Lung (tissue), 12 donors: ENCODE data around the gene ENOX2. TPM values are rescaled to one million over a fixed set of nuclear protein-coding genes. Genes with fewer than 3 reads are reported as not detected.

Source experiments
- ATAC-seq: fragments of 200-7000 bp; cut with Tn5 transposase; one replicate; pipeline ENCODE4 v1.9.1; 2020; ENCODE audit warnings: moderate number of reproducible peaks; ENCODE audit not compliant: insufficient read depth, low FRiP score
- DNase-seq, 3 donors: peaks; one replicate each; pipeline ENCODE4 v3.0.0-alpha.2; 2013 to 2017
- H3K27ac ChIP-seq, 2 donors: one replicate each; pipeline ENCODE4 v1.5.1; 2013; ENCODE audit warnings: mild to moderate bottlenecking in 2 of 2, moderate library complexity in 2 of 2, control low read depth in 1 of 2, inconsistent platforms in 1 of 2, low read depth in 1 of 2, low read length in 1 of 2
- H3K27me3 ChIP-seq, 3 donors: one replicate each; pipeline ENCODE4 v1.5.1; 2013; ENCODE audit warnings: low read length in 2 of 3; ENCODE audit not compliant: control insufficient read depth in 3 of 3, insufficient read depth in 3 of 3
- H3K36me3 ChIP-seq, 4 donors: one replicate each; pipeline ENCODE4 v1.5.1; 2013; ENCODE audit warnings: low read length in 4 of 4, mild to moderate bottlenecking in 1 of 4, moderate library complexity in 1 of 4; ENCODE audit not compliant: control insufficient read depth in 4 of 4, insufficient read depth in 4 of 4
- H3K4me1 ChIP-seq, 5 donors: one replicate each; pipeline ENCODE4 v1.5.1; 2013; ENCODE audit warnings: low read length in 5 of 5, mild to moderate bottlenecking in 2 of 5, moderate library complexity in 1 of 5; ENCODE audit not compliant: control insufficient read depth in 5 of 5, insufficient read depth in 5 of 5
- H3K4me3 ChIP-seq: one replicate; pipeline ENCODE4 v1.5.1; 2013; ENCODE audit warnings: mild to moderate bottlenecking, control low read depth, moderate library complexity
- H3K9ac ChIP-seq, 2 donors: one replicate each; pipeline ENCODE4 v1.5.1; 2013; ENCODE audit warnings: low read length in 2 of 2, control low read depth in 1 of 2; ENCODE audit not compliant: insufficient read depth in 1 of 2
- H3K9me3 ChIP-seq, 4 donors: one replicate each; pipeline ENCODE4 v1.5.1; 2013; ENCODE audit warnings: low read length in 3 of 4, mild to moderate bottlenecking in 1 of 4, moderate library complexity in 1 of 4; ENCODE audit not compliant: control insufficient read depth in 4 of 4, insufficient read depth in 3 of 4
- CTCF ChIP-seq: IDR thresholded peaks from 2 replicates; pipeline ENCODE4 v1.5.1; 2012; ENCODE audit warnings: mild to moderate bottlenecking; ENCODE audit errors: control extremely low read depth, extremely low read depth
- WGBS, 2 donors: extraction: QIAGEN DNeasy Blood & Tissue Kit; methylation state at CpG; one replicate each; pipeline ENCODE4 v1.1.7; 2013; 5-methylcytosine and 5-hydroxymethylcytosine counted together
- polyA plus RNA-seq, 2 donors: library from polyadenylated mRNA; stranded (reverse); fragments of 200-250 nt; gene quantifications; one replicate each; pipeline ENCODE4 v1.2.1, GENCODE V29; 2013
- total RNA-seq, 2 donors: library from RNA; depleted of rRNA in 1 of 2; stranded (reverse); fragments of >200 nt in 1 of 2; gene quantifications; one replicate each; pipeline ENCODE4 v1.2.1, GENCODE V29; 2014 to 2021
- donor health status: control.
- donor health status: control.
- donor health status: Bipolar disorder and iron deficiency.
- donor health status: healthy.
- donor health status: DM: yes; HTN: yes; CAD: no.

ENOX2 gene
- total and polyA plus RNA-seq, 4 donors: 3.4 to 15.8 (median 10.8) TPM

GRCh38 chrX:130734713-130735112 lies 168.3 kb downstream of the ENOX2 start:
- Histone ChIP-seq H3K4me3 (no peak overlapping the region), H3K27me3 (peaks cover 0 to 10% (median 3%) of the 10 kb centered on the region in 3 donors), H3K4me1 (no peaks in the 10 kb centered on the region), H3K27ac (no peak overlapping the region), H3K9me3 (peaks cover 0 to 9% (median 2%) of the 10 kb centered on the region in 4 donors), H3K36me3 (no peaks in the 10 kb centered on the region), H3K9ac (no peak overlapping the region)
- ATAC-seq: no peak
- DNase-seq: no peak
- TF ChIP-seq CTCF: no peak

- H3K36me3 ChIP-seq: no peaks in the 10 kb centered on the region
- TF ChIP-seq CTCF: no peak
- no peak for ATAC-seq
Measured at GRCh38 chrX:130728208-130728607, 174.8 kb downstream of the ENOX2 start.

GRCh38 chrX:130726661-130727060 lies 176.3 kb downstream of the ENOX2 start:
- no peaks in the 10 kb centered on the region for H3K36me3 ChIP-seq
- H3K4me1 ChIP-seq: no peaks in the 10 kb centered on the region
- H3K9me3 ChIP-seq: peaks cover 0 to 8% (median 4%) of the 10 kb centered on the region in 4 donors
- no peak overlapping the region for H3K4me3 ChIP-seq
- no peak overlapping the region for H3K9ac ChIP-seq
- peaks cover 0 to 2% (median 0%) of the 10 kb centered on the region in 3 donors for H3K27me3 ChIP-seq
- no peak for TF ChIP-seq CTCF
- 56 to 58% methylated on average over 3 of the region's 3 CpGs for WGBS, 2 donors
- ATAC-seq: peak; percentile 59
- H3K27ac ChIP-seq: no peak overlapping the region
- DNase-seq: peak in 1 of 3 donors; percentile 15

More at GRCh38 chrX:130728208-130728607, 174.8 kb downstream of the ENOX2 start:
- H3K4me1 ChIP-seq: no peaks in the 10 kb centered on the region
- H3K27ac ChIP-seq: no peak overlapping the region
- no peaks in the 10 kb centered on the region for H3K27me3 ChIP-seq
- H3K9ac ChIP-seq: no peak overlapping the region
- no peak for DNase-seq
- no peak overlapping the region for H3K4me3 ChIP-seq
- H3K9me3 ChIP-seq: peaks cover 0 to 15% (median 4%) of the 10 kb centered on the region in 4 donors

- TF ChIP-seq CTCF: no peak
- DNase-seq: no peak
- H3K4me3 ChIP-seq: no peak overlapping the region
- H3K27ac ChIP-seq: no peak overlapping the region
- peaks cover 0 to 7% (median 4%) of the 10 kb centered on the region in 4 donors for H3K9me3 ChIP-seq
- H3K9ac ChIP-seq: no peak overlapping the region
- H3K36me3 ChIP-seq: no peaks in the 10 kb centered on the region
- 84 to 88% methylated on average over 1 of the region's 1 CpG for WGBS, 2 donors
- ATAC-seq: no peak
- no peaks in the 10 kb centered on the region for H3K4me1 ChIP-seq
- H3K27me3 ChIP-seq: peaks cover 0 to 7% (median 3%) of the 10 kb centered on the region in 3 donors
Measured at GRCh38 chrX:130725519-130725918, 177.5 kb downstream of the ENOX2 start.
